Spinal cord (tissue), 10 donors: ENCODE data around the gene SLC15A3. TPM values are rescaled to one million over a fixed set of nuclear protein-coding genes. Genes with fewer than 3 reads are reported as not detected.

Source experiments
- DNase-seq, 6 donors: peaks; one replicate each; pipeline versions ENCODE4 v3.0.0 to v3.0.0-alpha.2; 2013 to 2015; ENCODE audit warnings: low spot score in 6 of 6, low read depth in 4 of 6
- H3K27ac ChIP-seq: one replicate; pipeline ENCODE4 v1.5.1; 2013; ENCODE audit warnings: low read depth, low read length, control low read depth
- H3K27me3 ChIP-seq: one replicate; pipeline ENCODE4 v1.6.1; 2013; ENCODE audit warnings: low read length; ENCODE audit not compliant: control insufficient read depth, insufficient read depth
- H3K36me3 ChIP-seq: one replicate; pipeline ENCODE4 v1.6.1; 2013; ENCODE audit warnings: low read length; ENCODE audit not compliant: control insufficient read depth, insufficient read depth
- H3K4me1 ChIP-seq: one replicate; pipeline ENCODE4 v1.6.1; 2013; ENCODE audit warnings: low read length; ENCODE audit not compliant: control insufficient read depth, insufficient read depth
- H3K4me3 ChIP-seq: one replicate; pipeline ENCODE4 v1.5.1; 2013; ENCODE audit warnings: low read depth, low read length, control low read depth
- H3K9me3 ChIP-seq: one replicate; pipeline ENCODE4 v1.6.1; 2013; ENCODE audit warnings: low read length; ENCODE audit not compliant: control insufficient read depth, insufficient read depth
- WGBS: methylation state at CpG from one replicate; pipeline ENCODE4 v1.1.5; 2013; ENCODE audit warnings: missing lambda C conversion rate; ENCODE audit not compliant: insufficient coverage; 5-methylcytosine and 5-hydroxymethylcytosine counted together
- polyA plus RNA-seq, 2 donors: library from polyadenylated mRNA; unstranded; fragments of 120-200 nt; gene quantifications; one replicate each; pipeline ENCODE4 v1.2.1, GENCODE V29; 2013; ENCODE audit not compliant: insufficient read length in 2 of 2
- total RNA-seq, 2 donors: library from RNA; depleted of rRNA in 1 of 2; stranded (reverse); fragments of 120-200 nt in 1 of 2; fragments of >200 nt in 1 of 2; gene quantifications; one replicate each; pipeline versions ENCODE4 v1.2.3 to v1.2.4, GENCODE V29; 2013 to 2014
- donor health status: healthy.

The SLC15A3 gene
- total and polyA plus RNA-seq, 4 donors, result 20.3 to 35.5 (median 30.6) TPM

GRCh38 chr11:60908803-60909202, 43.2 kb downstream of the SLC15A3 start:
- no peak for DNase-seq
- H3K4me1 ChIP-seq, result peaks cover 17% of the 10 kb centered on the region
- H3K4me3 ChIP-seq, result no peak overlapping the region
- WGBS, result 0% methylated on average over 1 of the region's 1 CpG
- no peak overlapping the region for H3K27ac ChIP-seq
- H3K27me3 ChIP-seq, result peaks cover 3% of the 10 kb centered on the region
- H3K36me3 ChIP-seq, result peaks cover under 1% of the 10 kb centered on the region
- H3K9me3 ChIP-seq, result no peaks in the 10 kb centered on the region

- Histone ChIP-seq H3K36me3 (peaks cover 18% of the 10 kb centered on the region), H3K27ac (peak within 1 kb of the TSS; percentile 80), H3K4me3 (peak within 1 kb of the TSS; percentile 58), H3K27me3 (peaks cover 3% of the 10 kb centered on the region), H3K4me1 (peaks cover 6% of the 10 kb centered on the region), H3K9me3 (no peaks in the 10 kb centered on the region)
- WGBS, result 0% methylated on average over 75 of the region's 75 CpGs
- DNase-seq, result peak; percentile 94 to 100 (median 98)
Measured at GRCh38 chr11:60906132-60906972, 45.6 kb downstream of the SLC15A3 start, which contains the start of gene PRPF19. PRPF19 (minus strand) TSS chr11:60906585; CDS start chr11:60906382, 203 bp downstream.

GRCh38 chr11:60905551-60906113, 46.3 kb downstream of the SLC15A3 start:
- peak overlapping the region; percentile 58 for H3K4me3 ChIP-seq
- peak overlapping the region; percentile 25 for H3K27ac ChIP-seq
- H3K9me3 ChIP-seq, result no peaks in the 10 kb centered on the region
- peaks cover 6% of the 10 kb centered on the region for H3K4me1 ChIP-seq
- peaks cover 25% of the 10 kb centered on the region for H3K36me3 ChIP-seq
- peak in 1 of 6 donors; percentile 51 for DNase-seq
- WGBS, result 0% methylated on average over 9 of the region's 16 CpGs
- H3K27me3 ChIP-seq, result peaks cover 3% of the 10 kb centered on the region

- Histone ChIP-seq H3K4me3 (peak overlapping the region; percentile 58), H3K27me3 (peaks cover 2% of the 10 kb centered on the region), H3K36me3 (peaks cover 30% of the 10 kb centered on the region), H3K9me3 (no peaks in the 10 kb centered on the region), H3K4me1 (peaks cover 6% of the 10 kb centered on the region), H3K27ac (no peak overlapping the region)
- peak in 1 of 6 donors; percentile 7 for DNase-seq
- WGBS, result no CpG with 5 or more reads among the region's 6 CpGs
Measured at GRCh38 chr11:60905047-60905446, 46.9 kb downstream of the SLC15A3 start.

GRCh38 chr11:60902625-60903024, 49.4 kb downstream of the SLC15A3 start:
- Histone ChIP-seq H3K36me3 (peaks cover 45% of the 10 kb centered on the region), H3K9me3 (no peaks in the 10 kb centered on the region), H3K4me1 (peaks cover 6% of the 10 kb centered on the region), H3K27ac (no peak overlapping the region), H3K4me3 (no peak overlapping the region), H3K27me3 (no peaks in the 10 kb centered on the region)
- 96% methylated on average over 11 of the region's 11 CpGs for WGBS
- no peak for DNase-seq

GRCh38 chr11:60900673-60901404, 51.1 kb downstream of the SLC15A3 start:
- DNase-seq, result peak in 1 of 6 donors; percentile 29
- Histone ChIP-seq H3K27me3 (no peaks in the 10 kb centered on the region), H3K36me3 (peaks cover 50% of the 10 kb centered on the region), H3K4me1 (peaks cover 6% of the 10 kb centered on the region), H3K9me3 (no peaks in the 10 kb centered on the region), H3K27ac (no peak overlapping the region), H3K4me3 (no peak overlapping the region)
- 81% methylated on average over 13 of the region's 13 CpGs for WGBS

GRCh38 chr11:60899977-60900376, 52.0 kb downstream of the SLC15A3 start:
- no CpG with 5 or more reads among the region's 4 CpGs for WGBS
- no peak for DNase-seq
- Histone ChIP-seq H3K9me3 (no peaks in the 10 kb centered on the region), H3K4me1 (no peaks in the 10 kb centered on the region), H3K36me3 (peaks cover 53% of the 10 kb centered on the region), H3K27ac (no peak overlapping the region), H3K4me3 (no peak overlapping the region), H3K27me3 (no peaks in the 10 kb centered on the region)

- H3K27ac ChIP-seq, result no peak overlapping the region
- peak in 3 of 6 donors; percentile 60 to 89 (median 82) for DNase-seq
Measured at GRCh38 chr11:60899046-60899936, 52.7 kb downstream of the SLC15A3 start.

GRCh38 chr11:60897496-60897895, 54.5 kb downstream of the SLC15A3 start:
- DNase-seq, result no peak
- no peak overlapping the region for H3K27ac ChIP-seq
- peaks cover 55% of the 10 kb centered on the region for H3K36me3 ChIP-seq
- H3K4me1 ChIP-seq, result no peaks in the 10 kb centered on the region
- 90% methylated on average over 2 of the region's 4 CpGs for WGBS
- H3K27me3 ChIP-seq, result no peaks in the 10 kb centered on the region
- H3K4me3 ChIP-seq, result no peak overlapping the region
- H3K9me3 ChIP-seq, result no peaks in the 10 kb centered on the region

More at GRCh38 chr11:60899046-60899936, 52.7 kb downstream of the SLC15A3 start:
- no peaks in the 10 kb centered on the region for H3K9me3 ChIP-seq
- H3K36me3 ChIP-seq, result peaks cover 54% of the 10 kb centered on the region
- 70% methylated on average over 8 of the region's 12 CpGs for WGBS
- no peak overlapping the region for H3K4me3 ChIP-seq
- H3K27me3 ChIP-seq, result no peaks in the 10 kb centered on the region
- H3K4me1 ChIP-seq, result no peaks in the 10 kb centered on the region
